Esophagus squamous epithelium (tissue), 4 donors: Measurements from ENCODE around the gene EML1.

Source experiments
- CTCF ChIP-seq, 6 experiments: fragments of 450-650 bp in 4 of 6; fragments of 200-600 bp in 2 of 6; sonication (generic) in 2 of 6; IDR thresholded peaks; one replicate each; pipeline ENCODE4 v1.5.1; 2016 to 2019; ENCODE audit warnings: antibody characterized with exemption in 6 of 6, mild to moderate bottlenecking in 4 of 6, moderate library complexity in 4 of 6
- POLR2A ChIP-seq, 4 donors: fragments of 450-650 bp; IDR thresholded peaks; one replicate each; pipeline ENCODE4 v1.6.1; 2017; ENCODE audit warnings: antibody characterized with exemption in 4 of 4, mild to moderate bottlenecking in 4 of 4, moderate library complexity in 3 of 4

DNA sequence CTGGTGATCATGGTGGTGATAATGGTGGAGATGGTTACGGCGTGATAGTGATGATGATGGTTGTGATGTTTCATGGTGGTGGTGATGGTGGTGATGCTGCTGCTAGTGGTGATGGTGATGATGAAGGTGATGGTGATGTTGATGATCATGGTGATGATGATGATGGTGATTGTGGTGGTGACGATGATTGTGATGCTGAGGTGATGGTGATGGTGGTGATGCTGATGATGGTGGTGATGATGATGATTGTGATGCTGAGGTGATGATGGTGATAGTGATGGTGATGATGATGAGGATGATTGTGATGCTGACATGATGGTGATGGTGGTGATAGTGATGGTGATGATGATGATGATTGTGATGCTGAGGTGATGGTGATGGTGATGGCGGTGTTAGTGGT is 158.8 kb downstream of the EML1 start:
- TF ChIP-seq CTCF (IDR thresholded peaks at IDR 0.05): no peak
- no peak for TF ChIP-seq POLR2A (IDR thresholded peaks at IDR 0.05)
